ENCODE measurements around the gene SIL1.
"Not testable (repeated sequence)": the region's sequence is repeated elsewhere in the genome, so short reads cannot be mapped to it uniquely, and the experiment has no call there.

SIL1 gene

GRCh38 chr5:139197710-139198669, at the start of gene SIL1:
TSS of gene SIL1 (minus strand) at chr5:139198368. CDS start at chr5:139127843, 70,525 bp downstream.
- peak; percentile 69 to 86 for DNase-seq

GRCh38 chr5:139246394-139246793, 48.2 kb upstream of the SIL1 start:
- no peak for DNase-seq

GRCh38 chr5:139245637-139246339, 47.6 kb upstream of the SIL1 start:
- DNase-seq, result no peak

- DNase-seq, result no peak
Measured at GRCh38 chr5:139243425-139243970, 45.3 kb upstream of the SIL1 start.

GRCh38 chr5:139241139-139241538, 43.0 kb upstream of the SIL1 start:
- DNase-seq, result no peak

GRCh38 chr5:139236479-139236878, 38.3 kb upstream of the SIL1 start:
- DNase-seq, result no peak

- no peak for DNase-seq
Measured at GRCh38 chr5:139232147-139232724, 34.1 kb upstream of the SIL1 start.

- DNase-seq, result no peak
Measured at GRCh38 chr5:139228201-139228803, 30.1 kb upstream of the SIL1 start.

GRCh38 chr5:139226131-139226530, 28.0 kb upstream of the SIL1 start:
- DNase-seq, result no peak

GRCh38 chr5:139223481-139223880, 25.3 kb upstream of the SIL1 start:
- no peak for DNase-seq

GRCh38 chr5:139222346-139222745, 24.2 kb upstream of the SIL1 start:
- no peak for DNase-seq

- not testable (repeated sequence) for DNase-seq
Measured at GRCh38 chr5:139218038-139218437, 19.9 kb upstream of the SIL1 start.

GRCh38 chr5:139215107-139215975, 17.2 kb upstream of the SIL1 start:
- no peak for DNase-seq

- DNase-seq, result no peak
Measured at GRCh38 chr5:139214646-139215045, 16.5 kb upstream of the SIL1 start.

- no peak for DNase-seq
Measured at GRCh38 chr5:139212906-139213305, 14.7 kb upstream of the SIL1 start.

- DNase-seq, result no peak
Measured at GRCh38 chr5:139212486-139212885, 14.3 kb upstream of the SIL1 start.

- DNase-seq, result peak in 1 of 2 experiments; percentile 2
Measured at GRCh38 chr5:139210585-139210984, 12.4 kb upstream of the SIL1 start.

- DNase-seq, result no peak
Measured at GRCh38 chr5:139207297-139208000, 9.3 kb upstream of the SIL1 start.

- DNase-seq, result no peak
Measured at GRCh38 chr5:139205586-139205985, 7.4 kb upstream of the SIL1 start.

- no peak for DNase-seq
Measured at GRCh38 chr5:139205124-139205523, 7.0 kb upstream of the SIL1 start.

- no peak for DNase-seq
Measured at GRCh38 chr5:139204196-139204595, 6.0 kb upstream of the SIL1 start.

Measured in NCI-H1930 (cell line).